Fibroblast of skin of right biceps (primary cell): ENCODE results near the gene PXK.

Experiments
- DNase-seq: peaks from one replicate; pipeline ENCODE4 v3.0.0-alpha.2; 2013

Gene PXK

GRCh38 chr3:58384381-58385090 lies 51.8 kb downstream of the PXK start:
- DNase-seq = peak; percentile 31

- peak; percentile 94 for DNase-seq
These were observed 54.1 kb downstream of the PXK start for GRCh38 chr3:58386626-58387365.

DNA sequence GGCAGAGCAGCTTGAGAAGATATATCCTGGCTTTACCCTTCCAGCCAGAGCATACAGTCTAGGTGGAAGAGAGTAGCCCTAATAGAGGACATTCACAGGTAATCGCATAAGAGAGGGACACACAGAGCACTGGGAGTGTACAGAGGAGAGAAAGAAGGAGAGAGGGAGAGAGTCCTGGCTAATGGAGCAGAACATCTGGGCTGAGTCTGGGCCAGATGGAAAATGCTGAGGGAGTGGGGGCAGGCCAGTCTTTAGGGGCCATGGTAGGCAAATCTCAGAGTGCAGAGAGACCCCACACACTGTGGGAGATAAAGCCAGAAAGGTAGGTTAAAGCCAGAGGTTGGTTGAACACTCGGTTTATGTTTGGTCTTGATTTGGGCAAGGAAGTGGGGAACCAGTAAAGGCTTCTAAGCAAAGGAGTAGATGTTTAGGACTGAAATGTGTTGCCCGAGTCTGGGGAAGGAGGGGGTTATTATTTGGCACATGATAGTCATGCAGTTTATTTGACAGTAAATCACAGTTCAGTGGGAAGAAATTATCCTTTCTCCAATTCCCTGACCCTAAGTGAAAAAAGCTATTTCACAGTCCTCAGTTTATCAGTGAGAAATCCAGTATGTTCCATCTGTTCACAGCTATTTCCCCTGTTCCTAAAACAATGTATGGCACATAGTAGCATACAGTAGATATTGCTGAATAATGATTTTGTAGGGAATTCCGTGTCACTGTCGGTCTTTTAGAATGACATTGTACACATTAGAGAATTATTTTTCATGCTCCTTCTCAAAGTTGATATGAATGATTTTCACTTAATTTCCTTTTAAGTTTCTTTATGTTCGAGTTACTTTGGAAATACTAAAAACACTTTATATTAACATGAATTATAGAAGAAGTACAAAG lies 55.2 kb downstream of the PXK start:
- DNase-seq = no peak

DNA sequence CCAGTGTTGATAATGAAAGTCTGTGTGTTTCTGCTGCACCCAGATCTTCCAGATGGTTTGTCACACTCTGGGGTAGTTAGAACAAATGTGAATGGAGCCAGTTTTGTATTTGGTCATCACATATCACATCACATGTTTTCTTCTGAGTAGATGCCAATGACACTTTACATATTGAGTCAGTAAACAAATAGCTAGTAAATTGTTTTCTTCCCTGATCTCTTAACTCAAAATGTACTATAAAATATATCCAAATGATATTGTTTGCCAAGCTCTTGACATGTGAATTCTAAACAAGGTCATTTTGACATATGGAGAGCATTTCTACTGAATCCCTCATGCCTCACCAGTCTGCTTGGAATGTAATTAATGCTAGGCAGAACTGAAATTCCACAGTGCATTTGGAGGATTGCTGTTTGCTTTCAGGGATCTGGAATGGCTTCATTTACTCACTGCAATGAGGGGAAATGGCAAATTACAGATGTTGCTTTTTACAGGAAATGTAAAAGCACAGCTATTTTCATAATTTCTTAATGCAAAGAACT lies 55.9 kb downstream of the PXK start:
- DNase-seq = peak; percentile 88

GRCh38 chr3:58391156-58391865 lies 58.6 kb downstream of the PXK start:
- no peak for DNase-seq

GRCh38 chr3:58392181-58392580 lies 59.5 kb downstream of the PXK start:
- DNase-seq = peak; percentile 43

DNA sequence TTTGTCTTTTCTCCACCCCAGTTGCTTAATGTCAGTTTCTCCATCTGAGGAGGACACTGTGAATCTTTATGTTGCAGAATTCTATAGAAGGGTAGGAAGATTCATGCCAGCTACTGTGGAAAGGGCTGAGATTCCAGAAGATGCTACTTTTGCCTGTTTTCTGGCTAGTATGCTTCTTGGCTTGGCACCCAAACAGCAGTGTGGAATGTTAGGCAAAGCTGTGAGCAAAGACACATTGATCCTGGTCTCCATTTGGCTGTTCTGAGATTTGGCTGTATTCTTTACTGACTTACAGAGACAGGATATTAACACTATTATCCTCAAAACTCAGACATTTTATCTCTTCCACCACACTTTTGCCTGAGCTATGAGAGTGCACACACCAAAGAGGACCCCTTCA lies 61.6 kb downstream of the PXK start:
- no peak for DNase-seq

GRCh38 chr3:58398669-58399333 lies 66.1 kb downstream of the PXK start:
- no peak for DNase-seq

DNA sequence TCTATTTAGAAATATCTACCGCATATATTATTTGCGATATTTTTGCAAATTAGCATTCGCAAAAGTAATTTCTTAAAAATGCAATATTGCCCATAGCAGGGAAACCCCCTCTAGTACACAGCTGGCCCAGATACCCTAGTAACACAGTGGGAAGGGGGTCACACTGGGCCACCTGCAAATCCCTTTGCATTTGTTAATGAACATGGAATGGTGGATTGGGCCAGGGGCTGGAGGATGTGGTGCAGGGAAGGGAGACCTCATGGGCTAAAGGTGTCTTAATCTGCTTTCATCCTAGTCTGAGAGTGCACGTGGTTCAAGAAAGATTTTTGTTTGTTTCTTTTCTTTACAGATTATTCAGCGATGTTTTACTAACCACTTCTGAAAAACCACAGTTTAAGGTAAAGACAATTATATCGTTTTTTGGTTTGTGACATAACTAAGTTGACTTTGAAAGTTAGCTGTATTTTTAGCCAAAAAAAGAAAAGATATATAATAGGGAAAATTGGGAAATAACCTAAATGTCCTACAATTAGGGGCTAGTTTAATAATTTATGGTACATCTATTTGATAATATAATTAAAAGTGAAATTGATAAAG lies 70.9 kb downstream of the PXK start:
- DNase-seq = no peak

- DNase-seq = peak; percentile 81
These were observed 71.7 kb downstream of the PXK start for GRCh38 chr3:58404396-58404795.

DNA sequence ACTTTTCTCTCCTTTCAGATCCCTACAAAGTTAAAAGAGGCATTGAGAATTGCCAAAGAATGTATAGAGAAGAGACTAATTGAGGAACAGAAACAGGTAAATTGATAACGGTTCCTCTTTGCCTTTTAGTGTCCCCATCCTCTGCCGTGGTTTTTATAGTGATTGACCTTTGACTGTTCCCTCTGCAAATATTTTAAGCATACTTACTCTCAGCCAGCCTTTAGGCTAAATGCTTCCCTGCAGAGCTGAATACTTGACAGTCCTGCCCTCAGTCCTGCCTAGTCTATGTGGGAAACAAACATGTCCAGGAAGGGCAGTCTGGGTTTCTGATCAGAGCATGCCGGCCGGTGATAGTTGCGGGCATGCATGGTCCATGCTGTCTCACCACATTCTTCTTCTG lies 76.2 kb downstream of the PXK start:
- DNase-seq = no peak

GRCh38 chr3:58409663-58410062 lies 77.0 kb downstream of the PXK start:
- no peak for DNase-seq

DNA sequence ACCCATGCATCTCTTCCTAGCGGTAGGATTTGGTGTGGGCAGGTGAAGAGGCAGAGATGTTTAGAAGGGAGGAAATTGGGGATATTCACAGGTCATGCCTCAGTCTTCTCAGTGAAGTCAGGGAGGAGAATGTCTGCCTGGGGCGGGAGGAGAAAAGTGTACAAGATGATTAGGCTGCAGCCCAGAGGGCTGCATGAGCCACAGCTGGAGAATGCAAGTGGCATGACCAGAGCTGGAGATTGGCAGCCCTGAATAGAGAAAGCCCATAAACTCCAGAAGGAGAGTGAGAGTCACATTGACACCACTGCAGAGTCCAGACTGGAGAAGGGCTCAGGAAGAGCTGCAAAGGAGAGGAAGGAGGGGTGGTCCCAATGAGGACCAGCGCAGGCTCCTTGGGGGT lies 78.3 kb downstream of the PXK start:
- DNase-seq = no peak

- DNase-seq = no peak
These were observed 79.4 kb downstream of the PXK start for GRCh38 chr3:58411851-58412830.

DNA sequence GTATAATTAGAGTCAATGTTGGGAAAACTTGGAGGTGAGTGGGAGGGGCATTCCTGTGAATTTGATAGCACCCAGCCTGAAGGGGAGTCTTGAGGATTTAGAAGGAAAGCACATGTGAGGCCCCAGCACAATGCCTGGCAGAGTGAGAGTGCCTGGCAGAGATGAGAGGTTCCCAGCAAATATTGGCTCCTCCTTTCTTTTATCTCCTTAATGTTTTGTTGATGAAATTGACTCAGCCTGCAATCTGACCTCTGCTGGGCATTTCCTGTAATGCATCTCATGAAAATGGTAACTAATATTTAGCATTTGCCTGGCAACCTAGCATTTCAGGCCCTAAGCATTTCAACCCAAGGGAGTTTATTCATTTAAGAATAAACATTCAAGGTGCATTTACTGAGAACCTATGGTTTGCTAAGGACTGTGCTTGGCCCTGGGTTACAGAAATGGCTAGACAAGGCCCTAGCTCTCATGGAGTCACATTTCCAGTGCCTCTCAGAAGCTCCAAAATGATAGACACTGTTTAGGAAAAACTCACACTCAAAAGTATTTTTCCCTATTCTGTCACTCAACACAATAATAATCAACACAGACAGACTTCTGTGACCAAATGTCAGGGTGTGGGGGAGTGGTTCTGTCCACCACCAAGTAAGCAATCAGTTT lies 82.0 kb downstream of the PXK start:
- peak; percentile 67 for DNase-seq

GRCh38 chr3:58416191-58416590 lies 83.5 kb downstream of the PXK start:
- no peak for DNase-seq

DNA sequence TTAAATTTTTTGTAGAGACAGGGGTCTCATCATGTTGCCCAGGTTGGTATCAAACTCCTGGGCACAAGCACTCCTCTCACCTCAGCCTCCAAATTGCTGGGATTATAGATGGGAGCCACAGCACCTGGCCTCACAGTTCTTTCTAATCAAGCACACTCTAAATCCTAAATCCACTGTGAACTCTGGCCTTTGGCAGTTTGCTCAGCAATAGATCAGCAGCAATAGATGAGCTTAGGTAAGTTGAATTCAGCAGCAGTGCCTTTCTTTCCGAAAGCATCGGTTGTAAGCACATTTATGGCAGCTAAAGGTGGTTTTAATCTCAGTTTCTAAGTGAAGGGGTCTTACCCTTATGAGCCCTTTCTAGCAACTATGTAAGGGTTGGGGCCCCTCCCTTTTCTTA lies 84.4 kb downstream of the PXK start:
- no peak for DNase-seq

DNA sequence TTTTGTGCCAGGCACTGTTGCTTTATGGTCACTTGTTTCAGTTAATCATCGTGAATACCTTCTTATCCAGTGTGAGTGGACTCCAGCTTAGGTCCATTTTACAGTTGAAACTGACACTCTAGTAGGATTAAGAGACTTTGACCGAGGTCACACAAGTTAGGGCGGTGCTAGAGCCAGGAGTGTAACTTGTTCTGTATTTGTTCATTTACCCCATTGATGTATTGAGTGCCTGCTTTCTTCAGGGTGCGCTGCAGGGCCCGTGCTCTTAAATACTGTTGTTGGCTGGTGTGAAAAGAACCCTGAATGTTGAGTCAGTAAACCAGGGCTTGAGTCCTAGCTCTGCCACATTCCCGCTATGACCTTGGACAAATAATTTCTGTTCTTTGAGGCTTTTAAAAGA lies 85.5 kb downstream of the PXK start:
- DNase-seq = no peak

GRCh38 chr3:58419780-58420507 lies 87.3 kb downstream of the PXK start:
- peak; percentile 23 for DNase-seq
